BJ (cell line): ENCODE data around the gene RGMB. TPM values are rescaled to one million over a fixed set of nuclear protein-coding genes. Genes with fewer than 3 reads are reported as not detected.

Experiments
- CTCF ChIA-PET: fragments of 350-600 bp; formaldehyde crosslinking; extraction: SDS; loops from one replicate; lab custom pipeline; 2021; ENCODE audit warnings: antibody characterized with exemption, inconsistent platforms; lab: Yijun Ruan, JAX
- POLR2A ChIA-PET: fragments of 300-600 bp; sonication (Branson Sonifier 250); formaldehyde crosslinking; extraction: SDS; loops from one replicate; lab custom pipeline; 2021; ENCODE audit warnings: antibody characterized with exemption; lab: Charles Lee
- DNase-seq: peaks from one replicate; pipeline ENCODE4 v3.0.0-alpha.2; 2011; ENCODE audit warnings: low read depth
- H3K27me3 ChIP-seq: 2 replicates; pipeline ENCODE4 v1.6.0; 2011; ENCODE audit warnings: low read length; ENCODE audit not compliant: control insufficient read depth, insufficient read depth
- H3K36me3 ChIP-seq: 2 replicates; pipeline ENCODE4 v1.5.1; 2011; ENCODE audit warnings: low read length; ENCODE audit not compliant: control insufficient read depth, insufficient read depth
- H3K4me3 ChIP-seq: 2 replicates; pipeline ENCODE4 v1.5.1; 2011; ENCODE audit warnings: low read depth, mild to moderate bottlenecking, control low read depth, low read length
- polyA plus RNA-seq: library from polyadenylated mRNA; depleted of rRNA; stranded (reverse); fragments of >200 nt; gene quantifications from 2 replicates; pipeline ENCODE4 v1.2.3, GENCODE V29; 2011
- TF ChIP-seq, protein P1 (sequence below): IDR thresholded peaks from 2 replicates; pipeline ENCODE4 v1.5.1; 2011; ENCODE audit warnings: low read depth, mild to moderate bottlenecking, control low read depth, inconsistent platforms, low read length, moderate library complexity; ENCODE audit not compliant: insufficient read depth

Gene RGMB
- polyA plus RNA-seq, 1 experiment: 89.7 TPM

DNA sequence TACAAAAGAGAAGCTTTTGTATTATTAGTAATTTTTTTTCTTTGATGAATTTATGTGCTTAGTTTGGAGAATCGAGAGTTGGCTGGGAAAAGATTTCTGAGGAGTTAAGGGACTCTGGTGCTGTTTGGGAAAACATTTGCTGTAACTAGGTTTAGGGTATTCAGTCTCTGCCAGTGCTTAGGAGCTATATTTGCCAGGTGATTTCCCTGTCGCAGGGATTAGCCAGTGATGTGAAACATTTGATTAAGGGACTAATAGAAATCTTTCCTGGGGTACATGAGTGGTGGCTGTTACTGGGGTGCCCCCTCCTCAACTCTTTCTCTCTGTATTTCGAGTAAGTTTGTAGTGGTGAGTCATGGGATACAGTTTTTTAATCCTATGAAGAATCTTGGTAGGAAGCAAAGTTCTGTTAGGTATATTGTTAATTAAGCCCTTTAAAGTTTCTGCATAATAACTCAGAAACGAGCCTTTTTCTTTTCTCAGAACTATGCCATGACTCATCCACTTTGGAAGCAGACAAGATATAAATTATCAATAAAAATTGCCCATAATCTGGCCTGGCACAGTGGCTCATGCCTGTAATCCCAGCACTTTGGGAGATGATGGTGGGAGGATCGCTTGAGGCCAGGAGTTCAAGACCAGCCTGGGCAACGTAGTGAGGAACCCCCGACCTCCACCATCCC, 18.6 kb downstream of the RGMB start:
- ChIA-PET CTCF (interaction anchor here (0.6 kb wide), 1 partner anchor 714 kb away, joined by 3 read pairs; no protein-coding TSS in a partner anchor), POLR2A (no interaction called here)
- Histone ChIP-seq H3K36me3 (peaks cover 17% of the 10 kb centered on the region), H3K27me3 (no peaks in the 10 kb centered on the region), H3K4me3 (no peak overlapping the region)
- TF ChIP-seq, protein P1, sequence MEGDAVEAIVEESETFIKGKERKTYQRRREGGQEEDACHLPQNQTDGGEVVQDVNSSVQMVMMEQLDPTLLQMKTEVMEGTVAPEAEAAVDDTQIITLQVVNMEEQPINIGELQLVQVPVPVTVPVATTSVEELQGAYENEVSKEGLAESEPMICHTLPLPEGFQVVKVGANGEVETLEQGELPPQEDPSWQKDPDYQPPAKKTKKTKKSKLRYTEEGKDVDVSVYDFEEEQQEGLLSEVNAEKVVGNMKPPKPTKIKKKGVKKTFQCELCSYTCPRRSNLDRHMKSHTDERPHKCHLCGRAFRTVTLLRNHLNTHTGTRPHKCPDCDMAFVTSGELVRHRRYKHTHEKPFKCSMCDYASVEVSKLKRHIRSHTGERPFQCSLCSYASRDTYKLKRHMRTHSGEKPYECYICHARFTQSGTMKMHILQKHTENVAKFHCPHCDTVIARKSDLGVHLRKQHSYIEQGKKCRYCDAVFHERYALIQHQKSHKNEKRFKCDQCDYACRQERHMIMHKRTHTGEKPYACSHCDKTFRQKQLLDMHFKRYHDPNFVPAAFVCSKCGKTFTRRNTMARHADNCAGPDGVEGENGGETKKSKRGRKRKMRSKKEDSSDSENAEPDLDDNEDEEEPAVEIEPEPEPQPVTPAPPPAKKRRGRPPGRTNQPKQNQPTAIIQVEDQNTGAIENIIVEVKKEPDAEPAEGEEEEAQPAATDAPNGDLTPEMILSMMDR: no peak
- DNase-seq: no peak

DNA sequence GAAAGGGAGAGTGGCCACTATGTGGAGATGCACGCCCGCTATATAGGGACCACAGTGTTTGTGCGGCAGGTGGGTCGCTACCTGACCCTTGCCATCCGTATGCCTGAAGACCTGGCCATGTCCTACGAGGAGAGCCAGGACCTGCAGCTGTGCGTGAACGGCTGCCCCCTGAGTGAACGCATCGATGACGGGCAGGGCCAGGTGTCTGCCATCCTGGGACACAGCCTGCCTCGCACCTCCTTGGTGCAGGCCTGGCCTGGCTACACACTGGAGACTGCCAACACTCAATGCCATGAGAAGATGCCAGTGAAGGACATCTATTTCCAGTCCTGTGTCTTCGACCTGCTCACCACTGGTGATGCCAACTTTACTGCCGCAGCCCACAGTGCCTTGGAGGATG, 19.8 kb downstream of the RGMB start:
- no peaks in the 10 kb centered on the region for H3K27me3 ChIP-seq
- TF ChIP-seq, protein P1: no peak
- no peak for DNase-seq
- ChIA-PET POLR2A (no interaction called here), CTCF (no interaction called here)
- H3K36me3 ChIP-seq: peaks cover 9% of the 10 kb centered on the region
- no peak overlapping the region for H3K4me3 ChIP-seq

DNA sequence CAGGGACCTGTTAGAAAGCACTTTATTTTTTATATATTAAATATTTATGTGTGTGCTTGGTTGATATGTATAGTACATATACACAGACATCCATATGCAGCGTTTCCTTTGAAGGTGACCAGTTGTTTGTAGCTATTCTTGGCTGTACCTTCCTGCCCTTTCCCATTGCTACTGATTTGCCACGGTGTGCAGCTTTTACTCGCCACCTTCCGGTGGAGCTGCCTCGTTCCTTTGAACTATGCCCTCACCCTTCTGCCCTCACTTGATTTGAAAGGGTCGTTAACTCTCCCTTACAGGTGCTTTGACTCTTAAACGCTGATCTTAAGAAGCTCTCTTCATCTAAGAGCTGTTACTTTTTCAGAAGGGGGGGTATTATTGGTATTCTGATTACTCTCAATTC, 20.5 kb downstream of the RGMB start:
- DNase-seq: no peak
- H3K4me3 ChIP-seq: no peak overlapping the region
- no peaks in the 10 kb centered on the region for H3K27me3 ChIP-seq
- ChIA-PET POLR2A (interaction anchor here (0.5 to 0.6 kb wide), 2 partner anchors 13 to 21 kb away, joined by 3 to 7 read pairs; no protein-coding TSS in a partner anchor), CTCF (interaction anchor here (0.8 to 1.7 kb wide), 2 partner anchors 11 to 25 kb away, joined by 5 read pairs; no protein-coding TSS in a partner anchor)
- peaks cover 9% of the 10 kb centered on the region for H3K36me3 ChIP-seq
- TF ChIP-seq, protein P1: no peak

DNA sequence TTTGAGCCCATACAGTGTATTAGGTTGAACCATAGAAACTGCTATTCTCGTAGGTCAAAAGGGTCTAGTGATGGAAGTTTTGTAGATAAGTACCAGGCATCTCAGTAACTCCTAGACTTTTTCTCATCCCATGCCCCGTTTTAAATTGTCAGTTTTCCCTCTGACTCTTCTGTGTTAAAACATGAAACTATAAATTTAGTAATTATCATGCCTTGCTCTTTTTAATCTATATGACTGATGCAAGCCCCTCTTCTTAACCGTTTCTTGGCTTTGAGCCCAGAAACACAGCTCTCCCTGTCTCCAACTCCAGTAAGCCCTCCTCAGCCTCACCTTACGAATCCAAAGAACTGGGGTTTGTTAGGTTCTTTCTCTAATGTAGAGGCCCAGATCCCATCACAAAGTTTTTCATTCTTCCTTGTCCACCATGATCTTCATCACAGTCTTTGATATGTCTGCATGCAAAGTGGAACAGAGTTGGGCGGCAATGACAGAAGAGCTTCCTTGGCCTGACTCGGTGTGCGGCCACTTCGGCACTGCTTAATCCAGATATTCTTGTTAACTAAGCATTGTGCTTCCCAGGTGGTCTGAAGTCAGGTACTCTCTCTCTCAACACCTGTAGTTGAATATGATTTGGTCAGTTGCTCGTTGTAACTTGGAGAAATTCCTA, 21.1 kb downstream of the RGMB start:
- no peak for DNase-seq
- H3K36me3 ChIP-seq: peaks cover 9% of the 10 kb centered on the region
- ChIA-PET POLR2A (interaction anchor here (0.5 to 0.6 kb wide), 2 partner anchors 14 to 22 kb away, joined by 3 to 7 read pairs; no protein-coding TSS in a partner anchor), CTCF (interaction anchor here (0.8 to 1.7 kb wide), 2 partner anchors 11 to 26 kb away, joined by 5 read pairs; no protein-coding TSS in a partner anchor)
- H3K4me3 ChIP-seq: no peak overlapping the region
- TF ChIP-seq, protein P1: no peak
- no peaks in the 10 kb centered on the region for H3K27me3 ChIP-seq

DNA sequence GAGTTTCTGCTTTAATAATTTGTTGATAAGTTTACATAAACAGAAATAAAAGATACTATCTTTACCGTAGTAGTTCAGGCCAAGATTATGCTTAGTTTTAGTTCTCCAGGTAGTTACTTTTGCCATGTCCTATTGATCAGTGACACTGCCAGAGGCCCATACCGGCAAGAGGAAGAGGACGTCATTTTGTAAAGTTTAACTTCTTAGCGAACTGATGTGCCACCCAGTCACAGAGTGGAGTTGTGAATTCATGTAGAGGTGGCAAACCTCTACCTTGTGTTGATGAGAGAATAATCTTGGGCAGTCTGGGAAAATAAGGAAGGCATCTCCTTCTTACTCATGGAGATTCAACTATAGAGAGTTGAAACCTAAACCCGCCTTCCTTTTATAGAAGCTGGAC, 21.8 kb downstream of the RGMB start:
- TF ChIP-seq, protein P1: no peak
- Histone ChIP-seq H3K27me3 (no peaks in the 10 kb centered on the region), H3K36me3 (peaks cover 9% of the 10 kb centered on the region), H3K4me3 (no peak overlapping the region)
- no peak for DNase-seq
- CTCF ChIA-PET: interaction anchor here (1.1 to 2.6 kb wide), 3 partner anchors 12 to 27 kb away, joined by 3 to 14 read pairs (median 5); no protein-coding TSS in a partner anchor
- POLR2A ChIA-PET: no interaction called here
